HG03432 (cell line): Measurements from ENCODE around the gene PSMD6.

Source experiments
- ATAC-seq: cut with Tn5 transposase; IDR thresholded peaks from one replicate; pipeline ENCODE4 v1.9.1; 2021; ENCODE audit warnings: mild to moderate bottlenecking, moderate library complexity; ENCODE audit not compliant: unreplicated experiment

The PSMD6 gene

GRCh38 chr3:64011685-64012084 is 11.6 kb downstream of the PSMD6 start:
- no peak for ATAC-seq

GRCh38 chr3:64010199-64010598 is 13.1 kb downstream of the PSMD6 start:
- no peak for ATAC-seq

- ATAC-seq: no peak
Measured at GRCh38 chr3:64009528-64009927, 13.8 kb downstream of the PSMD6 start.

- no peak for ATAC-seq
Measured at GRCh38 chr3:64008487-64009351, 14.6 kb downstream of the PSMD6 start.

GRCh38 chr3:64008017-64008416 is 15.3 kb downstream of the PSMD6 start:
- ATAC-seq: no peak

GRCh38 chr3:64003589-64003988 is 19.7 kb downstream of the PSMD6 start:
- no peak for ATAC-seq

- ATAC-seq: no peak
Measured at GRCh38 chr3:64002233-64002632, 21.1 kb downstream of the PSMD6 start.

GRCh38 chr3:64000453-64001055 is 22.7 kb downstream of the PSMD6 start:
- no peak for ATAC-seq

GRCh38 chr3:63998852-63999754 is 24.2 kb downstream of the PSMD6 start:
- no peak for ATAC-seq

GRCh38 chr3:63995086-63995485 is 28.2 kb downstream of the PSMD6 start:
- no peak for ATAC-seq

- ATAC-seq: peak; percentile 86
Measured at GRCh38 chr3:63993653-63994079, 29.6 kb downstream of the PSMD6 start.

GRCh38 chr3:63992516-63993209 is 30.6 kb downstream of the PSMD6 start:
- no peak for ATAC-seq

GRCh38 chr3:63991666-63992065 is 31.6 kb downstream of the PSMD6 start:
- ATAC-seq: no peak

- ATAC-seq: no peak
Measured at GRCh38 chr3:63990733-63991132, 32.6 kb downstream of the PSMD6 start.

- ATAC-seq: no peak
Measured at GRCh38 chr3:63990204-63990603, 33.1 kb downstream of the PSMD6 start.

GRCh38 chr3:63988943-63989342 is 34.4 kb downstream of the PSMD6 start:
- no peak for ATAC-seq

GRCh38 chr3:63986831-63987230 is 36.5 kb downstream of the PSMD6 start:
- no peak for ATAC-seq

GRCh38 chr3:63986146-63986545 is 37.1 kb downstream of the PSMD6 start:
- no peak for ATAC-seq

GRCh38 chr3:63984391-63984790 is 38.9 kb downstream of the PSMD6 start:
- ATAC-seq: no peak

- no peak for ATAC-seq
Measured at GRCh38 chr3:63981980-63982379, 41.3 kb downstream of the PSMD6 start.
